Central memory CD4-positive, alpha-beta T cell (primary cell): ENCODE results near the gene ZDHHC18.
A peak's percentile ranks its signal among the peaks of the same experiment; 100 is the strongest.
"Not testable (repeated sequence)": the region's sequence is repeated elsewhere in the genome, so short reads cannot be mapped to it uniquely, and the experiment has no call there.

Source experiments
- DNase-seq: peaks from one replicate; pipeline ENCODE4 v3.0.0; 2022

Gene ZDHHC18

DNA sequence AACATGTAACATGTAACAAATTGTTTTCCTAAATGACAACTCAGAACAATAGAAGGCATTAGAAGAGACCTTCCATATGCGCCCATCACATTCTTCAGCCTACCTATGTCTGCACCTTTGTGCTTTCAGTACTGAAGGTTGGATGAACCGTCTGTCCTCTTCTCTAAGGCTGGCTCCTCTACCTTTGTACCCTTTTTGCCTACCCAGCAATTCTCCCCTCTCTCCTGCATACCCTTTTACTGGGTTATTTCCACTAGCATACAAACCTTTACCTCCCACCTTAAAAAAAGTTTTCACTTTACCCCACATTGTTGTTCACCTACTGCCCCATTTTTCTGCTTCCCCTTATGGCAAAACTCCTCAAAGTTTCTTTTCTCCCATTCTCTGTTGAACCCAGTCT is 33.6 kb upstream of the ZDHHC18 start:
- DNase-seq: no peak

DNA sequence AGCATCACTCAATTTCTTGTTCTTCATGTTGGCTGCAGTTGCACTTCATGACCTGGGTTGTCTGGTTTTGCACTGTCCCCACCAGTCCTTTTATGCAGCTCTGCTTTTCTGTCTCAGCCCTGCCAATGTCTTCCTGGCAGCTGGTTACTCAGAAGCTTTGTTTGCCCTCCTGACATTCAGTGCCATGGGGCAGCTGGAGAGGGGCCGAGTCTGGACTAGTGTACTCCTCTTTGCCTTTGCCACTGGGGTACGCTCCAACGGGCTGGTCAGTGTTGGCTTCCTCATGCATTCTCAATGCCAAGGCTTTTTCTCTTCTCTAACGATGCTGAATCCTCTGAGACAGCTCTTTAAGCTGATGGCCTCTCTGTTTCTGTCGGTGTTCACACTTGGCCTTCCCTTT is 32.1 kb upstream of the ZDHHC18 start:
- no peak for DNase-seq

DNA sequence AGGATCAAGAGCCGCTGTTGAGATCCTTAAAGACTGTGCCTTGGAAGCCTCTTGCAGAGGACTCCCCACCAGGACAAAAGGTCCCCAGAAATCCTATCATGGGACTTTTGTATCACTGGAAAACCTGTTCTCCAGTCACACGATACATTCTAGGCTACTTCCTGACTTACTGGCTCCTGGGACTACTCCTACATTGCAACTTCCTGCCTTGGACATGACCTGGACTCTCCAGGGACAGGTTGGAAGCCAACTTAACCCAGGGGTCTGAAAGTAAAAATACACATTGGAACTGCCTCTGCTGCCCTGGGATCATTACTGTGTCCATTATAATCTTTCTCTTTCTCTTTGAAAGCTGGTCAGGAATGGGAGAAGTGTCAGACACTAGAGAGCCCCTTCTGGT is 28.9 kb upstream of the ZDHHC18 start:
- no peak for DNase-seq

DNA sequence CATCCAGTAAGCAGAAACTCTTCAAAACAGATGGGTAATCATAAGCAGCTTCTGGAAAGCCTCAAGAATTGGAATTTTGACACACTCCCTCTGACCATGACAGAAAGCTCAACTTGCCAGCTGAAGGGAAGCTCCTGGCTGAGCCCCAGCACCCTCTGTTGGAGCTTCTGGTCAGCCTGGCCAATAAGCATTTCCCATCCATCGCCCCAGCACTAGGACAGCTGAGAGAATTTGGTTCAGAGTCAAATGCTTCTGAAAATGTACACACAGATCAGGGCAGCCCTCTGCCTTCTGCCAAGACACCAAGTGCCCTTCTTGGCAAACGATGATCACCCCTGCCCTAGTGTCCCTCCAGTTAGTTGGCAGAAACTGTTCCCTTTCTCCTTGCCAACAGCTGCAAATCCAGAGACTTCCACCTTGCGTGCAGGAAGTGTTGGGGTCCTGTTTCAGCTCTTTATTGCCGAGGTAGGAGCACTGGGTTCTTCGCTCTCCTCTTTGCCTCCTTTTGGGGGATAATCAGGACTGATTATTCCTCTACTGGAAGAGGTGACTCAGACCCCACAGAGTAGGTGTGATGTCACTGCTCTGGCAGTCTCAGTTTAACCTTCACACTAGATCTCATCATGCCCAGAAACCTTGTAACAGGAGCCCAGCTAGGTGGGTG is 26.9 kb upstream of the ZDHHC18 start:
- no peak for DNase-seq

DNA sequence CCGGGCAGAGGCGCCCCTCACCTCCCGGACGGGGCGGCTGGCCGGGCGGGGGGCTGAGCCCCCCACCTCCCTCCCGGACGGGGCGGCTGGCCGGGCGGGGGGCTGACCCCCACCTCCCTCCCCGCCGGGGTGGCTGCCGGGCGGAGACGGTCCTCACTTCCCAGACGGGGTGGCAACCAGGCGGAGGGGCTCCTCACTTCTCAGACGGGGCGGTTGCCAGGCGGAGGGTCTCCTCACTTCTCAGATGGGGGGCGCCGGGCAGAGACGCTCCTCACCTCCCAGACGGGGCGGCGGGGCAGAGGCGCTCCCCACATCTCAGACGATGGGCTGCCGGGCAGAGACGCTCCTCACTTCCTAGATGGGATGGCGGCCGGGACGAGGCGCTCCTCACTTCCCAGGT is 22.6 kb upstream of the ZDHHC18 start:
- not testable (repeated sequence) for DNase-seq

DNA sequence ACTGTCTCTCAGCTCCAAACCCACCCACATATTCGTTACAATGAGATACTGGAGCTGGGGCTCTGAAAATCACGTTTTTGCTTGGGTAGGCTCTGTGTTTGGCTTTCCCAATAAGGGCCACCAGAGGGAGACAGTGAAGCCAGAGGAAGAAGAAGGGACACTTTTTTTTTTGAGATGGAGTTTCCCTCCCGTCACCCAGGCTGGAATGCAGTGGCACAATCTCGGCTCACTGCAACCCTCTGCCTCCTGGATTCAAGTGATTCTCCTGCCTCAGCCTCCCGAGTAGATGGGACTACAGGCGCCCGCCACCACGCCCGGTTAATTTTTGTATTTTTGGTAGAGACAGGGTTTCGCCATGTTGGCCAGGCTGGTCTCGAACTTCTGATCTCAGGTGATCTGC is 16.4 kb upstream of the ZDHHC18 start:
- DNase-seq: peak; percentile 76

DNA sequence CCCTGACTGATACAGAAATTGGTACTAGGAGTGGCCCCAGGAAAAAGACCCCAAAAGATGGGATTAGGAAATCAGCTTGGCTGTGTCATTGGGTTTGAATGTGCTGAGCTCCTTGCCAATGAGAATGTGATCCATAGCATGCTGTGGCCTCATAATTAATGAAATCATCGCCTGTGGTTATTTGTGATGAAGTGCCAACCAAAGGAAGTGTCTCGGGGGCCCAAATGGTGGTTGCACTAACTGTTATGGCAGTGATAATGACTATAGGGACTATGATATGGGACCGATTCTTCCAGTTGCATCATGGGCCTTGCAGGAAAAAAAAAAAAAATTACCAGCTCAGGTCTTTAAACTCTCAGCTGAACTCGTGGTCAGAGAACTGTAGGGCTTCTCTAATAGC is 15.4 kb upstream of the ZDHHC18 start:
- no peak for DNase-seq

DNA sequence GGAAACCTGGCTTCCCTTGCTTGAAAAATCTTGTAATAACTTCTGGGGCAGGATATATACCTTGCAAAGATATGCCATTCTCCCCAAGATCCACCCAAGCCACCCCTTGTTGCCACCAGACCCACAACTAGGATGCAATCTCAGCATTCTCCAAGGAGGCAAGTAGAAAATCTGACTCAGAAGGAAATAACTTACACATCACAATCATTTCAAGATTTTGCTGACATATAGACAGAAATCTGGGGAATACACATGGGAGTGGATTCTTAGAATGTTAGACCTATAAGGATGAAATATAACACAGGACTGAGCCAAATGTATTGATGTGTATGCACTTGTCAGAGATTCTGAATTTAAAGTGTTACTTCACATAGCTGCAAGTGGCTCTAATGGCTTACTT is 14.8 kb upstream of the ZDHHC18 start:
- no peak for DNase-seq

DNA sequence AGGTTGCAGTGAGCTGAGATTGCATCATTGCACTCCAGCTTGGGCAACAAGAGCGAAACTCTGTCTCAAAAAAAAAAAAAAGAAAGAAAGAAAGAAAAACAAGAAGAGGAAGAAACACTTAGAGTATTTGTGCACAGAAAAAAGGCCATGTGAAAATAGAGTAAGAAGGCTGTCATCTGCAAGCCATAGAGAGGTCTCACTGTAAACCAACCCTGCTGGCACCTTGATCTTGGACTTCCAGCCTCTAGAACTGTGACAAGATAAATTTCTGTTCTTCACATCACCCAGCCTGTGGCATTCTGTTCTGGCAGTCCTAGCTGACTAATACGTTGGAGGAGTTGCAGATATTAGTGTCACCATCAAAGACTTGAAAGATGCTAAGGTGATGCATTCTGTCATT is 12.1 kb upstream of the ZDHHC18 start:
- DNase-seq: no peak

DNA sequence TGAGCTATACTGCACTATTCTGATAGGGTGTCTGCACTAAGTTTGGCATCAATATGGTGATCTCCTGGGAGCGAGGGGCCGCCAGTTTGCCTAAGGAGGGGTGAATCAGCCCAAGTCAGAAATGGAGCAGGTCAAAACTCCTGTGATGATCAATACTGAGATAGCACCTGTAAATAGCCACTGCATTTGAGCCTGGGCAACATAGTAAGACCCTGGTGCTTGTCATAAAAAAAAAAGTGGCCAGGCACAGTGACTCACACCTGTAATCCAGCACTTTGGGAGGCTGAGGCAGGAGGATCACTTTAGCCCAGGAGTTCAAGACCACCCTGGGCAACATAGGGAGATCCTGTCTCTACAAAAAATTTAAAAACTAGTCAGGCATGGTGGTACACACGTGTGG is 11.6 kb upstream of the ZDHHC18 start:
- no peak for DNase-seq

DNA sequence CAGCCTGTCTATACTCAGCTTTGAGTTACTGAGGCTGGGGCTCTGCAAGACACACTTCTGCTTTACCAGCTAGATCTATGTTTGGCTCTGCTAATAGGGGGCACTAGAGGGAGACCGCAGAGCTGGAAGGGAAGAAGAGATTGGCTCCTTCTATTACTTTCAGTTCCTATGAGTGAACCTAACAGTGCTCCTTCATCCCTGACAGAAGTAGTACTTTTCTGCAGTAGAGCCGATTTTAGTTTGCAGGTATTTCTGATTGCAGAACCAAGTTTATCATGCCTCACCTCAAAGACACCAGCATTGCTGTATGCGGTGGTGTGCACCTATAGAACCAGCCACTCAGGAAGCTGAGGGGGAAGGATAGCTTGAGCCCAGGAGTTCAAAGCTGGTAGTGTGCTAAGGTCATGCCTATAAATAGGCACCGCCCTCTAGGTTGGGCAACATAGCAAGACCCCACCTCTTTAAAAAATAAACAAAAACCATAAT is 5.7 kb upstream of the ZDHHC18 start:
- peak; percentile 51 for DNase-seq

DNA sequence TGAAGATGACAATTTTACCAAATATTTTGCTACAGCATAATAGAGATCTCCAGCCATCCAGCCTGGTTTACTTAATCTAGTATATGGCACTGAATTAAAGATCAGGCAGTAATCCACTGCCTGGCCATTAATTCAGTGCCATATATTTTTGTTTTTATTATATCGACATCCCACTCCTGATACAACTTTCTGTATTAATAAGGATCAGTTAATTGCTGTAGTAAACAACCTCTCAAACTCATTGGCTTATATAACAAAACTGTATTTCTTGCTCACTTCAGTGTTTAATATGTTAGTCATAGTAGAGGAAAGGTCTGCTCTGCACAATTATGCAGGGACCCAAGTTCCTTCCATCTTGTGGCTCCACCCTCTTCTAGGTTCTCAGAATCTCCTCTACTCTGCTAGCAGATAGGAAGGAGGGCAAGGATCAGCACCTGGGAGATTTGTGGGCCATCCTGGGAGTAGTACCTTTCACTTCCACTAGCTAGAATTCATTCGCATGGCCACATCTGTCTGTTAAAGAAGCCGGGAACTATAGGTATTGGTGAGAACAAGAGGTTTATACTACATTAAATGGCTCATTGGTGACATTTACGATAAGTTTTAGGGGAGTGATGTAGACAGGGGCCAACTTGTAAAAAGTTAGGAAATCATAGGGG is 3.6 kb upstream of the ZDHHC18 start:
- no peak for DNase-seq

DNA sequence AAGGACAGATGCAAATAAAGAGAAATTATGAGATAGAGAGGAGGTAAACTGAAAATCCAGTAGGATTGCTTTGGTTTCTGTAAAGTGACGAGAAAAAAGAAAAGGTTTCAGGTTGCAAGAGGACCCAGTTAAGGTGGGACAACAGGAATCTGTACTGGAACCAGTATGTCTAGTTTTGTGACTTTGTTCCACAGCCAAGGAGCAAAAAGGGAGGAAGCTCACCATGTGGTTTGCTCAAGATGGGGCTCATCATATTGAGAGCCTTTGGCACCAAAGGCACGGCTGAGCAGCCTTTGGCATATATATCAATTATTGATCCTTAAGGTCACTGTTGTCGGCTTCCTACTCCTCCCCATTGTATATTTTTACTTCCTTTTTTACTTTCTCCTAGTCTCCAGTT is 1.8 kb upstream of the ZDHHC18 start:
- DNase-seq: no peak

DNA sequence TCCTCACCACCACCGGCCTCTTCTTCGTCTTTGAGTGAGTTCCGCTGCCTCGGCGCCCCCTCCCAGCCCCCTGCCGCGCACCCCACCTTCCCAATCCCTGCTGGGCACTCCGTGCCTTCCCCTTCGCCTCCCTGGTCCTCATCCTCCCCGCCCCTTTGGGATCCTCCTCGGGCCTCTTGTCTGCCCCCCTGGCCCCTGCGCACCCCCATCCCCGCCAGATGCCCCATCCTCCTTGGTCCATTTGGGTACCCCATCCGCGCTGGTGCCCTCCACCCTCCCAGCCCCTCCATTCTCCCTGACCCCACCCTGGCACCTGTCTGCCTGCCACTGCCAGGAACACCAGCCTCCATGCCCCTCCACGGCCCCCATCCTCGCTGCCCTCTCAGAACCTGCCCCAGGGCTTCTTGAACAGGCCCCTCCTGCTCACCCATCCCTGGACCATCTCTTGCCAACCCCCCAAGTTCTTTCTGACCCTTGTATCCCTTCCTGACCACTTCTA is 667 bp downstream of the ZDHHC18 start:
- no peak for DNase-seq

DNA sequence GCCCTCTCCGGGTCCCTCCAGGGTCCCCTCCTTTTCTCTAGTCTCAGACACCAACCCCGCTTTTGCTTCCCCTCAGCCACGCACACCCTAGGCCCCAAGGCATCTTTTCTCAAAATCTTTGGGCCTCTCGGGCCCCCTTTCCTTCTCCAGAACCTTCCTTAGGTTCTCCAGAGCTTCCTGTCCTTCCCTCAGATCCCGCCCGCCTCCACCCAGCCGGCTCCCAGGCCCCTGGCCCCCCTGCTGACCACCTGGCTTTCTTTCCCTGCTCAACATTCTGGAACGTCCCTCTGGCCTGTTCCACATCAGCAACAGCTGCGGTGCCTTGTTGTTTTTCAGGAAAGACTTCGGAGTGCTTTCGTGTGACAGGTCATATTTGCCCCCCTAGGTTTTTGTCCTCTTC is 1.2 kb downstream of the ZDHHC18 start:
- DNase-seq: no peak

DNA sequence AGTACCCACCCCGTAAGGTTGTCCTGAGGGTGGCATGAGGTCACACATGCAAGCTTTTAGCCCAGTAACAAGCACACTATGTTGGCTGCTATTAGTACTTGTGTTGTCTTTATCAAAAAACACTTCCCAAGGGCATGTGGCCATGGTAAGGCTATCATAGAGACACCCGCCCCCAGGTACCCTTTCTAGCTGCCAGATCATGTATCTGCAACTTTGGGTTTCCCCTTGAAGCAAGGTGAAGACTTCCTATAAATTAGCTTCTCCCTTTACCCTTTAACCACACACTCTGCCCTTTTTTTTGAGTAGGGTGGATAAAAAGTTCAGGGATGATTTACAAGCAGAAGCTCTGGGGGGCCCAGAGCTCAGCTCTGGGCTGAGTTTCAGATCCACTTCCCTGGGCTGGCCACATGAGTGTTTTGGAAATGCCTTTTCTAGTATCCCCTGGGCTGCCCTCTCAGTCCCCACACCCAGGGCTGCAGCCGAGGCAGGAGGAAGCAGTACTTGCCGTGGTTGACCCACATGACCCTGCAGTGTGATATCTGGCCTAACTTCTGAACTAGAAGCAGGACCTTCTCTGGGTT is 2.0 kb downstream of the ZDHHC18 start:
- DNase-seq: no peak

DNA sequence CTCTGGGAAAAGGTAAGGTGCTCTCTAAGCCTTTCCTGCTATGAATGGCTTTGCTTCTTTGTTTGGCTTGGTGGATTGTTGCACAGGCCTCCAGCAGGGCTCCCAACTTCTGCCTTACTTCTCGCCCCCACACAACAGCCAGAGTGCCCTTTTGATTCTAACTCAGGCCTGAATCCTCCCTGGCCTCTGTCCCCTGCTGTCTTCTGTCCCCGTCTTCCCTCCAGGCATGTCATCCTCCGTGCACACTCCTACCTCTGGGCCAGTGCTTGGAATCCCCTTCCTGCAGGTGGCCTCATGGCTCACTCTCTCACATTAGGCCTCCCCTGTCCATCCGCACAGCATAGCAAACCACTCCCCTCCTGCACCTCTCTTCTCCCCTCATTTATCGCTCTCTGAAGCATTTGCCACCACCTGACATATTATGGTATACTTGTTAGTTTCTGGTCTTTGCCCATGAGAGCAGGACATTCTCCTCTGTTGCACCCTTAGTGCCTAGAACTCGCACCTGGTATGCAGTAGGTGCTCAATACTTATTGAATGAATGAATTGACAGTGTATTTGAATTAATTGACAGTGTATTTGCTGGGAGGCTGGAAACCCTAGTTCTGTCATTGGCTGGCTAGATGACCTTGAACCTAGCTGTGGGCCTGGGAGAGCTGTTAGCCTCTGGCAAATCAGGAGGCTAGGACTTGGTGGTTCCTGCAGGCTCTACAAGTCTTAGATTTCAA is 2.9 kb downstream of the ZDHHC18 start:
- DNase-seq: no peak

DNA sequence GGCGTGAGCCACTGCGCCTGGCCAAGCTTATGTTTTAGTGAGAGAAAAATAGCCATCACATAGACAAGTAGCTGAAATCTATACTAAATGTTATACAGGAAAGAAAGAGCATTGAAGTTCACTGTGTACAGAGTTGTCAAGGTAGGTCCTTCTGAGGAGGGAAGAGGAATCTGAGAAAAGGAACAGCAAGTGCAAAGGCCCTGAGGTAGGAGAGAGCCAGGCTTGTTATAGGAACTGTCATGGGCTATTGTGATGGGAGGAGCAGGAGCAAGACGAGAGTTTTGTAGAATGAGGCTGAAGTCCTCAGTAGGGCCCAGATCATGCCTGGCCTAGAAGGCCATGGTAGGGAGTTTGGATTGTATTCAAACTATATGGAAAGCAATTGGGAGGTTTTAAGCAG is 4.6 kb downstream of the ZDHHC18 start:
- no peak for DNase-seq

DNA sequence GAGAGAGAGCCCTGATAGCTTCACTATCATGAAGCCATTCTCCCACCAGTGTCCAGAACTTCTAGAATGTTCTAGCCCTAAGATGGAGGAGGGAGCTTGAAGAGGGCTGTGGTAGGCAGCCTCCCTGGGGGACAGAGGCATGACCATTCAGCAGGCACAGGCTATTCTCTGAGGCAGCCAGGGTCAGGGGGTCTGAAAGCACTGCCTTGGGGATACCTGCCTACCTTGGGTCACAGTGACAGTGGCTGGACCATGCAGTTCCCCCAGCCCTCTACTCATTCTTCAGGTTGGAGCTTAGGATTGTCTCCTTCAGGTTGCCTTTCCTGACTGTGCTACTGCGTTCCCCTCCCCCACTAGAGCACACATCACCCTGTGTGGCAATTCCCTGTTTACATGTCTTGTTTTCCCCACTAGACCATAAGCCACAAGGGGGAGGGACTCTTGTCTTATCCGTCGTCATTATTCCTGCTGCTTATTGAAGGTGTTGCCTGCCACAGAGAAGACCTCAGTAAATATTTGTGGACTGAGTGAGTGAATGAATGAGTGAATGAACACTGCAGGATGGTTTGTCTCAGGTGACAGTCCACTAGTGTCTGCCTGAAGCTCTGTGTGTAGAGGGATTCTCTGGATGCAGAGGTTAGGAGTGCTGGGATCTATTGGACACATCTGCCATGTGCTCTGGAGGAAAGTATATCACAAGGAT is 5.2 kb downstream of the ZDHHC18 start:
- peak; percentile 41 for DNase-seq

DNA sequence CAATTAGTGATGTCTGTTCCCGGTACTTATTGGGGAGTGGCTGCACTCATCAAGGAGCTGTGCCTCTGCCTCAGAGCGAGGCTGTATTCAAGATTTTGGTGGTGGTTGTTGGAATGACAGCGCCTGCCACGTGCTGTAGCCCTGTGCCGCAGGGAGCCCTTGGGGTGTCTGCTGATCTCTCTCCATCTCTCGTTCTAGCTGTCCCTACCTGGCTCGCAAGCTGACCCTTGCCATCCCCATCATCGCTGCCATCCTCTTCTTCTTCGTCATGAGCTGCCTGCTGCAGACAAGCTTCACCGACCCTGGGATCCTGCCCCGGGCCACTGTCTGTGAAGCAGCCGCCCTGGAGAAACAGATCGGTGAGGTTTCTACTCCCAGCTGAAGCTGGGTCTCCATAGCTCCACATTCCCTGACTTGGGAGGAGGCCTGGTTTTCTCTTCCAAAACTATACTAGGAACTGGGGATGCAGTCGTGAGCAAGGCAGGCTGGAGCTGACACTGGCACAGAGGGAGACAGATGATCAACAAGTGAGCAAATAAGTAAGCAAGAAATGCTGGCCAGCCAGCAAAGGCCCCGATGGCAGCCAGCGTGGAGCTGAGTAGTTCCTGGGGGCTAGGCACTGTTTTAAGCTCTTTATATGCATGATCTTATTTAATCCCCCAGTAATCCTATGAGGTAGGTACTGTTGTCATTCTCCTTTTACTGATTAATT is 5.9 kb downstream of the ZDHHC18 start:
- no peak for DNase-seq

DNA sequence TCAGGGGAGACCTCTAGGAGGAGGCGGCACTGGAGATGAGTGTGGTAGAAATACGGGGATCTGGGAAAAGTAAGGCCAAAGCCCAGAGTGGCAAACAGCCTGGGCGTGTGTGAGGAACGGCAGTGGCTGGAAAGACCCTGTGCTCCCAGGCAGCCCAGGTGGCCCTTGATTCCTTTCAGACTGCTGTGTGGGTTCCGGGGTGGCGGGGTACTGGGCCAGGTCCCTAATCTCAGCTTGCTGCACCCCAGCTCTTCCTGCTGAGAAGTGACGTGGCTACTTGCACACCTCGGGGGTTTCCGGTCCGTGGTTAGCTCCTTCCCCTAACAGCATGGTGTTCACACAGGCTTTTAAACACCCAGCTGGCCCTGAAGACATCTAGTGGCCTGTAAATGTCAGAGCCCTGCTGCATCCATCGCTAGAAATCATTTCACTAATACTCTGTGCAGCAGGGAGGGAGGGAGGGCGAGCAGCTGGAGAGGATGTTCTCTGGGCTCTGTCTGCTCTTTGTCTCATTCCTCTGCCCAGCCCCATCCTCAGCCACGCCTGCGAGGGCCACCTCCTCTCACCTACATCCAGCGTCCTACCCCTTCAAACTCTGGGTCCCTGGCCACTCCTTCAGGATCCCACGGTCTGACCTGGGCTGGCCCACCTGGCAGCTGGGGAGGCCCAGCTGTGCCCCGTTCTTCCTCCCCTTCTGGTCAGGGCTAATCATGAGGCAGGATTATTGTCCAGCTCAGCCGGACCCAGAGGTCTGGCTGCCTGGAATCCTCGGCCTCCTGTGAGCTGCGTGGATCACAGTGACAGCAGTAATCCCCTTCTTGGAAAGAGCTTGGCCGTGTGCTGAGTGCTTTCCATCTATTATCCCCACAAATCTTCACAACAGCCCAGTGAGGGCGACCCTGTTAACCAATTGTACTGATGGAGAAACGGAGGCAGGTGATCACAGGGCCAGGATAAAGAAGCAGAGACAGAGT is 7.2 kb downstream of the ZDHHC18 start:
- peak; percentile 96 for DNase-seq
